HG02840 (cell line): ENCODE data around the gene ZDHHC7.

ENCODE experiments used
- ATAC-seq: cut with Tn5 transposase; IDR thresholded peaks from one replicate; pipeline ENCODE4 v1.9.1; 2021; ENCODE audit warnings: mild to moderate bottlenecking, moderate library complexity, moderate number of reproducible peaks; ENCODE audit not compliant: unreplicated experiment, low FRiP score

Gene ZDHHC7

DNA sequence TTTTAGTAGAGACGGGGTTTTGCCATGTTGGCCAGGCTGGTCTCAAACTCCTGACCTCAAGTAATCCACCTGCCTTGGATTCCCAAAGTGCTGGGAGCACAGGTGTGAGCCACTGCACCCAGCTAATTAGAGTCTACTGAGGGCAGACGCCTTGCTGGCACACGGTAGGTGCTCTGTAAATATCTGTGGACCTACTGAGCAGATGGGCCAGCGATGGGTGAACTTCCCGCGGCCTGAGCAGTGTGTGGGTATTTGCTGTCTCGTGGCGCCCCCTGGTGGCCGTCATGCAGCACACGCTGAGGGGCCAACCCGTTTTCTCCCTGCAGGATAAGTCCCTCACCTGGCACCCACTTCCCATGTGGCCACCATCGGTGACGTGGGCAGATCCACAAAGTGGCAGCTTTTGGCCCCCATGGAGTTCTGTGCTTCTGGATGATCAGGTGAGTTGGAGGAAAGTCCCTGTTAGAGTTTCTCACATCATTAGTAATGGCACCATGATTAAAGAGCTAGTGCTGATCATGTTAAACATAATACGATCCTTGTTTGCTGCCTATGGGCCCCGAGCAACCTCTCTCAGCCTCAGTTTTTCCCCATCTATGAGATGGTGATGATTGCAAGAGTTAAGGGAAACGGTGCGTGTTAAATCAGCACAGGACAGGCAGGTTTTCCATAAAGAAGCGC lies 40.7 kb downstream of the ZDHHC7 start:
- no peak for ATAC-seq

DNA sequence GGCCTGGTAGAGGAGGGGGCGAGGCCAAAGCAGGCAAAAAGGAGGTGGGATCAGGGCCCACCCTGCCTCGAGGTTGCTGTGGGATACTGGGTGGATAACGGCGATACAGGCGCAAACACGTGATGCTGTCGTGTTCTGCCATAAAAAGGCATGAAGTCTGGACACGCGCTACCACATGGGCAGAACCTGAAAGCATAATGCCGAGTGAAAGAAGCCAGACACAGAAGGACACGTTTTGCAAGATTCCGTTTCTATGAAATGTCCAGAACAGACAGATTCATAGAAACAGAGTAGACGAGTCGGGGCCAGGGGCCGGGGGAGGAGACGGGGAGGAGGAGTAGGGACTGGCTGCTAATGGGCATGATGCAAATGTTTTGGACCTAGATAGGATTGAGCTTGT lies 43.5 kb downstream of the ZDHHC7 start:
- no peak for ATAC-seq

DNA sequence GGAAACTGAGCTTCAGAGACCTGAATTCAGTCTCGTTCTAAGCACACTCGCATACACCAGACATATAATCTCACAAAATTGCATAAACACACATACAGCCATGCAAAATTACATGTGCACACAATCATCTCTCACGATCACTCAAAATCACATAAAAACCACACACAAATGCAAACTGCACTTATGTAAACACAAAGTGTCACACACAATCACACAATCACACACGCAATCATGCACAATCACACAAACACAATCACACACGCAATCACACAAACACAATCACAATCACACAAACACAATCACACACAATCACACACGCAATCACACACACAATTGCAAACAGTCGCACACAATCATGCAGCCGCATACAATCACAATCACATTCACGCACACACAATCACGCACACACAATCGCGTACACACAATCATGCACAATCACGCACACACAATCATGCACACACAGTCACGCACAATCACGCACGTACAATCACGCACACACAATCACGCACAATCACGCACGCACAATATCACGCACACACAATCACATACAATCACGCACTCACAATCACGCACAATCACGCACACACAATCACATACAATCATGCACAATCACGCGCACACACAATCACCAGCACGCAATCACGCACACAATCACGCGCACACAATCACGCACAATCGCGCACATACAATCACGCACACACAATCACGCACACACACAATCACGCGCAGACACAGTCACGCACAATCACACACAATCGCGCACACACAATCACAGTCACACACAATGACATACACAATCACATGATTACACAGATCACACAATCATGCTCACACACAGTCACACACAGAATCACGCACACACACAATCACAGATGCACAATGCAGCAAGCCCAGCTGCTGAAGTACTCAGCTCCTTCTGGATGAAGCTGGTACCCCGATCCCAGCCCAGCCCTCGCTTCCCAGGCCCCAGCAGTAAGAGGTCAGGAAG lies 45.6 kb downstream of the ZDHHC7 start:
- ATAC-seq, result no peak

DNA sequence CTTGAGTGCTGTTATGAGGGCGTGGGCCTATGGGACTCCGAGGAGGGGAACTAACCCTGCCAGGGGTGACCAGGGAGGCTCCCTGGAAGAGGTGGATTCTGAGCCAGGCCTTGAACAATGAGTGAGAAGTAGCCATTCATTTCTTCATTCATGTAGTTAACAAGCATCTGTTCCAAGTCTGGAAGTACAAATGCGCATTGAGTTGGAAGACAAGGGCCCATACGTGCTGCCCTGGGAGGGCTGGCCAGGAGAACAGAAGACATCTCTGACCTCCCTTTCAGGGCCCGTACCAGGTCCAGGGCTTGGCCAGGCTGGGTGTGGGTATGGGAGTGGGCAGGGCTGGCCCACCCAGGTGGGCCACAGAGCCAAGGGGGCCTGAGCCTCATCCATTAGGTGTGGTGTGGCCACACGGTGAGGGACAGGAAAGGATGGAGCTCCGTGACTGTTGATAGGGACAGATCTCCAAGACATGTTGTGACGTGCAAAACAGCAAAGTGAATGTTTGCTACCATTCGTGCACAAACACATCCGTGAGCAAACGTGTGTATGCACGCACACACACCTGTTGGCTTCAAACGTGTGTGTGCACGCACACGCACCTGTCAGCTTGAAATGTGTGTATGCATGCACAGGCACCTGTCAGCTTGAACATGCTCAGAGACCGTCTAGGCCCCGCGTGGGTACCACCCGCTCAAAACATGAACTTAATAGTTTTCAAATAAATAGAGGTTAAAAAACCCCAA lies 46.8 kb downstream of the ZDHHC7 start:
- no peak for ATAC-seq

DNA sequence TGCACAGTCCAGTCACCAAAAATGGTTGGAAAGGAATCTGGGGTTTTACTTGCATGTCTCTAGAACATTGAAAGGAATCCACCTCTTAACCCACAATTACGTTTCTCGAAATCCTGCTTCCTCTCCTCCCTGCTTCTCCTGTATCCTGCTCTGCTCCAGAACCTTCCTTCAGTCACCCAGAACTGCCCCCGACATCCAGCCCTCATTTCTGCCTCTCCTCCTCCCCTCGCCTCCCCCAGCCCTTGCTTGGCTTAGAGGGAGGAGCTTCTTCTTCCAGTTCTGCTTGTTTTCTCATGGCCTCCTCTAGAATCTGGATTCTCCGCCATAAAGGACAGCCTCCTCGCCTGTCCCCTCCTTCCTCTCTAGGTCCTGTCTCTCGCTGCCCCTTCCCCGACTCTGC lies 48.3 kb downstream of the ZDHHC7 start:
- ATAC-seq, result no peak

DNA sequence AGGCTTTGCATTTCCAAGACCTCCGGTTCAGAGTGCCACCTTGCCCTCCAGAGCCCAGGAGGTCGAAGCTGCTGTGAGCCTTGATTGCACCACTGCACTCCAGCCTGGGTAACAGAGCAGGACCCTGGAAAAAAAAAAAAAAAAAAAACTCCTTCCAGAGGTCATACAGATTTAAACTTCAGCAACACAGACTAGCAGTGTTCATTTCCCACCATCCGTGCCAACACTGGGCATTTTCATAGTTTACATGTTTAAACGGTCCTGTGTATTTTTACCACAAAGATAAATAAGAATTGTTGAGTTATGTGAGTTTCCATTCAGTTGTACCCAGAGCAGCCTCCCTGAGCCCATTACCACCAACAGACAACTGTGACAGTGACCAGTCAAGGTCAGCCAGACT lies 50.4 kb downstream of the ZDHHC7 start:
- ATAC-seq, result no peak

- ATAC-seq, result no peak
Observed at GRCh38 chr16:84959784-84960417, 51.4 kb downstream of the ZDHHC7 start.

- ATAC-seq, result no peak
Observed at GRCh38 chr16:84959045-84959576, 52.2 kb downstream of the ZDHHC7 start.

- no peak for ATAC-seq
Observed at GRCh38 chr16:84957792-84958191, 53.5 kb downstream of the ZDHHC7 start.

- ATAC-seq, result no peak
Observed at GRCh38 chr16:84957192-84957591, 54.1 kb downstream of the ZDHHC7 start.

GRCh38 chr16:84955427-84955826 lies 55.9 kb downstream of the ZDHHC7 start:
- ATAC-seq, result no peak

DNA sequence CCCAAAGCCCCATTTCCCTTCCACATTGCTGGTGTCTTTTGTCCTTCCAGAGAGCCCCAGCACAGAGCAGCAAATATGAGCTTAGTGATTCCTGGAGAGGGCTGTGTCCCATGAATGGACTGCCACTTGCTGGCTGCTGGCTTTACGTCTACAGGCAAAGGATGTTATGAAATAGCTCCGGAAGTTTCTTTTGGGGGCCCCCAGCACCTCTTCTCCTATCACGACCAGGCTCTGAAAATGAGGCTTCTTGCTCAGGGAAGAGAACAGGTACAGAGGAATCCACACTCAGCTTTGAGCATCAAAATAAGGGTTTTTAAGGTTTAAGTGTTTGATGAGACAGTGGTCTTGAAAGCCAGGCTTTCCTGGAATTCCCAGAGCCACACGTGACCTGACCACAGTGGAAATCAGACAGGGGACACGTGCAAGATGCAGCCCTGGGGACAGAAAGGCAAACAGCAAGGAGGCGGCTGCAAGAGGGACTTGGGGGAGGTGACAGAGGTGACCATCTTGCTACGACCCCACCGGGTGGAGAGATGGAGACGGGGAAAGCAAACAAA lies 58.1 kb downstream of the ZDHHC7 start:
- ATAC-seq, result no peak

DNA sequence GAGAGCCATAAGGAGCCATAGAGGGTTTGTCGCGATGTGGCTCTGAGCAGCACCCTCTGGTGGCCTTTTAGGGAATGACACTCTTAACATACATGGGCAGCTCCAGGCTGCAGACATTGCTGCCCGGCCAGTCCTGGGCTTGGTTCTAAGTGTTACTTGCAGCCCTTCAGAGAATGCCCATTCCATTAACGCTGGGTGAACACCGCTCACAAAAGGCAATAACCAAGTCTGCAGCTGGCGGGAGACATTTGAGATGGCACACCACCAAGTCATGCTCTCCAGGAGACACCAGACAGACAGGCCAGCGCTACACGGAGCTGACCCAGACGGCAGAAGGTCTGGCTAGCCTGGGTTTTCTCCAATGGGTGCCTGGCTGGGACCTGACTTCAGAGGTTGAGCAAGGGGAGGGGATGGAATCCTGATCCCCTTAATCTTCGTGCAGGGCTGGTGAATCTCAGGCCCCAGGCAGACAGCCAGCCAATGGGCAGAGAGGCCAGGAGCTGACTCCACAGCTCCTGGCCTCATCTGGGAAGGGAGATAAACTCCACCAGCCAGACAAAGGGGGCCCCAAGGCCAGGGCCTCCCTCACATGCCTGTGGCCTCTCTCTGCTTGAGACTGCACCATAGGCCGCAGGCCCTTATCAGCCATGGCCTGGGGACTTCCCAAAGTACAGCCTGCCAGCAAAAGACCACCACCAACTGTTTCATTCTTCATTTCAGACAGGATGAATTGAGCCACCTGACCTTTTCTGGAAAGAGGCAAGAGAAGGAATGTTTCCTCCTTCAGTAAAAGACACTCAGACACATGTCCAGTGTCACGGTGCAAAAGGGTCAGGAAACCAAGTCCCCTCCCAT lies 58.8 kb downstream of the ZDHHC7 start:
- peak; percentile 65 for ATAC-seq

DNA sequence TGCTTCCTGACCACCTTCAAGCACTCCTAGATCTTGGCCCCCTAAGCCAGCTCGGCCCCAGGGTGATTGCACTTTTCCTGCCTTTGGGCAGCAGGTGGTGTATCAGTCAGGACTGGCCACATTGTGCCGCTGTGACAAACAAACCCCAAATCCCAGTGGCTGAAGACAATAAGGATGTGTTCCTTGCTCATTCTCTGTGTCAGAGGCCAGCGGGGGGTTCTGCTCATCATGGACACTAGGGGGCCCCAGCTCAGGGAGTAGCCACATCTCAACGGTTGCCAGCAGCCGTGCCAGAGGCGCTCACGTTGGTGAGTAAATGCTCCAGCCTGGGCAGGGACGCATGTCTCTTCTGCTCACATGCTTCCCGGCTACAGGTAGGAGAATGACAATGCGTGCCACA lies 60.4 kb downstream of the ZDHHC7 start:
- ATAC-seq, result no peak

DNA sequence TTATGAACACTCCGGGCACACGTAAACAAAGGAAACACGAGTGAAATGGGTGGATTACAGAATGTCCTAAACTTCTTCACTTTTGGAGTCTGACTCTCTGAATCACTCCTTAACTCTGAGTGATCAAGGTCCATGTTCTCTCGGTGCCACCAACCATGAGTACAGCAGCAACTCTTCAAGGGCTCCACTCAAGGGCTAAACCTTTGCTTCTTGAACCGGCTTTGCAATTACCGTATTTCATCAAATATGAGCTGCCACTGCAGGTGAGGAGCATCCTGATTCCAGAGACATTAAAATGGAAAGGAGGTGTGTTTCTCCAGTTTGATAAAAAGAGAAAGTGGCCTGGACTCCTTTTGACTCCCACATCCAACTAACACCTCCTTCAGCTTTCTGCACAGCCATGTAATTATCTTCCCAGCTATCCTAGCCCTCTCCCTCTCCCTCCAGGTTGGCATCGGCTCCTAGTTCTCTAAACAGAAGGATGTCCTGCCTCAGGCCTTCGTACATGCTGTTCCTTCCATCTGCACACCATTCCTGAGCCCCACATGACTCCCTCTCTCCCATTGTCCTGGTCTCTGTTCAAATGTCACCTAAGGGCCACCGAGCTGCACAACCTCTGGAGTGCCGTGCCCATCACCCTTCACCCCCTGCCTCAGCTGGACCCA lies 61.4 kb downstream of the ZDHHC7 start:
- ATAC-seq, result no peak

GRCh38 chr16:84948851-84949610 lies 62.3 kb downstream of the ZDHHC7 start:
- ATAC-seq, result no peak

- ATAC-seq, result no peak
Observed at GRCh38 chr16:84947996-84948850, 63.1 kb downstream of the ZDHHC7 start.
